ENCODE results near the gene GRM1. TPM values are rescaled to one million over a fixed set of nuclear protein-coding genes. Genes with fewer than 3 reads are reported as not detected.

GRM1 gene
- total and polyA plus RNA-seq, 2 of the 4 experiments (the other 2 are of a cell fraction), result not detected

- no peak for TF ChIP-seq RFX5 (IDR thresholded peaks at IDR 0.05; ENCODE audit: low read depth, low read length)
- TF ChIP-seq NFE2L2 (IDR thresholded peaks at IDR 0.05; ENCODE audit: low read depth, low read length), result no peak
- TF ChIP-seq CTCF (conservative IDR thresholded peaks at IDR 0.05; ENCODE audit: low read depth, low read length), result no peak
- no peak for TF ChIP-seq RAD21 (IDR thresholded peaks at IDR 0.05; ENCODE audit: low read length)
- no peak for TF ChIP-seq CEBPB (IDR thresholded peaks at IDR 0.05; ENCODE audit: low read depth, low read length)
- TF ChIP-seq MAFK (IDR thresholded peaks at IDR 0.05; ENCODE audit: low read depth, low read length), result no peak
- TF ChIP-seq CHD1 (IDR thresholded peaks at IDR 0.05; ENCODE audit: low read depth, low read length), result no peak
- TF ChIP-seq POLR2A (IDR thresholded peaks at IDR 0.05; ENCODE audit: low read depth, low read length), result no peak
- TF ChIP-seq MXI1 (IDR thresholded peaks at IDR 0.05; ENCODE audit: borderline replicate concordance, low read depth, low read length), result no peak
- TF ChIP-seq RCOR1 (IDR thresholded peaks at IDR 0.05; ENCODE audit: insufficient replicate concordance, low read length), result no peak
- no peak for TF ChIP-seq MAZ (IDR thresholded peaks at IDR 0.05; ENCODE audit: borderline replicate concordance, low read depth, low read length)
- no peak for TF ChIP-seq ELK1 (IDR thresholded peaks at IDR 0.05; ENCODE audit: borderline replicate concordance, low read depth, low read length)
- POLR2A ChIA-PET (ENCODE audit: unreplicated experiment), result no interaction called here
- no peak overlapping the region for H3K14ac ChIP-seq (replicated peaks; ENCODE audit: low read depth, low read length)
These were observed 71.9 kb downstream of the GRM1 start for GRCh38 chr6:146100776-146101175.

More at GRCh38 chr6:146100776-146101175, 71.9 kb downstream of the GRM1 start:
- Histone ChIP-seq H3K4ac (ENCODE audit: low read depth, low read length) (no peak overlapping the region), H3K4me2 (ENCODE audit: low read depth, low read length) (no peak overlapping the region), H3K79me1 (ENCODE audit: low read depth in 1 of 2, low read length in 2 of 2) (no peaks in the 10 kb centered on the region), H3K27ac (ENCODE audit: insufficient read depth, low read length) (no peak overlapping the region), H3K36me3 (ENCODE audit: control insufficient read depth, insufficient read depth, low read length) (no peaks in the 10 kb centered on the region), H3K9me1 (ENCODE audit: insufficient read depth, low read length) (no peaks in the 10 kb centered on the region), H3K4me1 (ENCODE audit: control insufficient read depth, insufficient read depth, low read length) (no peaks in the 10 kb centered on the region), H2BK15ac (ENCODE audit: low read depth, low read length) (no peak overlapping the region), H3K4me3 (ENCODE audit: insufficient read depth, low read depth, low read length) (no peak overlapping the region), H4K8ac (ENCODE audit: low read depth in 2 of 2, low read length in 2 of 2) (no peak overlapping the region), H4K20me1 (ENCODE audit: insufficient read depth, low read length) (no peaks in the 10 kb centered on the region), H3K18ac (ENCODE audit: low read depth, low read length) (no peak overlapping the region), H3K56ac (ENCODE audit: extremely low read depth, insufficient read depth, low read length) (no peak overlapping the region), H2AK5ac (ENCODE audit: low read depth, low read length) (no peak overlapping the region), H3K23ac (ENCODE audit: low read depth, low read length) (no peak overlapping the region), H3K27me3 (ENCODE audit: control insufficient read depth, insufficient read depth, low read length) (no peaks in the 10 kb centered on the region), H2BK120ac (ENCODE audit: low read depth, low read length) (no peak overlapping the region), H2AFZ (replicated peaks; ENCODE audit: low read length, poor library complexity) (no peak overlapping the region), H3K9me3 (ENCODE audit: control insufficient read depth, insufficient read depth, low read length) (no peaks in the 10 kb centered on the region), H2BK20ac (ENCODE audit: low read depth, low read length) (no peak overlapping the region), H4K5ac (ENCODE audit: low read depth, low read length) (no peak overlapping the region), H4K91ac (ENCODE audit: insufficient read depth, low read depth, low read length) (no peak overlapping the region), H2AK9ac (replicated peaks; ENCODE audit: low read depth, low read length, poor library complexity) (no peak overlapping the region), H2BK5ac (ENCODE audit: low read depth, low read length, poor library complexity, severe bottlenecking) (no peak overlapping the region), H3K9ac (ENCODE audit: low read depth, low read length) (no peak overlapping the region)
- WGBS, 2 experiments (ENCODE audit: extremely low coverage in 2 of 2, insufficient read length in 1 of 2), result no CpG with 5 or more reads among the region's 1 CpG
- no peak for DNase-seq
- CTCF ChIA-PET, result no interaction called here
- BruUV-seq (replicated peaks), result no TSS peak
- dilution Hi-C loops (cut with HindIII; ENCODE audit: low sequenced_read_pairs, unreplicated experiment) (no loop called here), intact Hi-C loops (cut with micrococcal nuclease) (no loop called here), in situ Hi-C loops (cut with MboI; ENCODE audit: low sequenced_read_pairs) (no loop called here)
- no peak for ATAC-seq (ENCODE audit: low read depth)

Data from IMR-90 (cell line).